Measurements from ENCODE around the gene ARHGAP18.

ARHGAP18 gene

GRCh38 chr6:129671442-129672340 lies 38.3 kb downstream of the ARHGAP18 start:
- H3K4me3 ChIP-seq (ENCODE audit: low read depth, low read length): no peak overlapping the region

GRCh38 chr6:129670634-129671033 lies 39.3 kb downstream of the ARHGAP18 start:
- no peak for TF ChIP-seq CTCF (IDR thresholded peaks at IDR 0.05; ENCODE audit: borderline replicate concordance, insufficient read depth, low read depth, low read length)
- no peak overlapping the region for H3K4me3 ChIP-seq (ENCODE audit: low read depth, low read length)

More at GRCh38 chr6:129671442-129672340, 38.3 kb downstream of the ARHGAP18 start:
- TF ChIP-seq CTCF (IDR thresholded peaks at IDR 0.05; ENCODE audit: borderline replicate concordance, insufficient read depth, low read depth, low read length): peak; percentile 45; the same call in 1 of the 2 replicates

GRCh38 chr6:129667621-129668020 lies 42.4 kb downstream of the ARHGAP18 start:
- TF ChIP-seq CTCF (IDR thresholded peaks at IDR 0.05; ENCODE audit: borderline replicate concordance, insufficient read depth, low read depth, low read length): no peak
- H3K4me3 ChIP-seq (ENCODE audit: low read depth, low read length): no peak overlapping the region

- H3K4me3 ChIP-seq (ENCODE audit: low read depth, low read length): no peak overlapping the region
- no peak for TF ChIP-seq CTCF (IDR thresholded peaks at IDR 0.05; ENCODE audit: borderline replicate concordance, insufficient read depth, low read depth, low read length)
These were observed 42.9 kb downstream of the ARHGAP18 start for GRCh38 chr6:129667034-129667433.

GRCh38 chr6:129665555-129665954 lies 44.4 kb downstream of the ARHGAP18 start:
- no peak for TF ChIP-seq CTCF (IDR thresholded peaks at IDR 0.05; ENCODE audit: borderline replicate concordance, insufficient read depth, low read depth, low read length)
- no peak overlapping the region for H3K4me3 ChIP-seq (ENCODE audit: low read depth, low read length)

GRCh38 chr6:129663531-129663930 lies 46.4 kb downstream of the ARHGAP18 start:
- H3K4me3 ChIP-seq (ENCODE audit: low read depth, low read length): no peak overlapping the region
- TF ChIP-seq CTCF (IDR thresholded peaks at IDR 0.05; ENCODE audit: borderline replicate concordance, insufficient read depth, low read depth, low read length): no peak

GRCh38 chr6:129662980-129663431 lies 47.0 kb downstream of the ARHGAP18 start:
- TF ChIP-seq CTCF (IDR thresholded peaks at IDR 0.05; ENCODE audit: borderline replicate concordance, insufficient read depth, low read depth, low read length): no peak
- no peak overlapping the region for H3K4me3 ChIP-seq (ENCODE audit: low read depth, low read length)
